ENCODE measurements around the gene GALNS. TPM values are rescaled to one million over a fixed set of nuclear protein-coding genes. Genes with fewer than 3 reads are reported as not detected.
"Not testable (repeated sequence)": the region's sequence is repeated elsewhere in the genome, so short reads cannot be mapped to it uniquely, and the experiment has no call there.

The GALNS gene
- total and polyA plus RNA-seq, 2 of the 8 experiments (the other 6 are each of a cell fraction or from before 2014, with no cell fraction given) = 8.9 to 17.8 TPM

GRCh38 chr16:88788749-88789148 is 68.0 kb downstream of the GALNS start:
- H2BK20ac ChIP-seq (ENCODE audit: low read length); H4K5ac ChIP-seq (ENCODE audit: insufficient read length, low read depth, low read length); H2BK12ac ChIP-seq (ENCODE audit: low read depth, low read length); H3K4ac ChIP-seq (replicated peaks; ENCODE audit: insufficient read length, low read depth, low read length); H3K36me3 ChIP-seq (ENCODE audit: control insufficient read depth in 2 of 4, insufficient read depth in 4 of 4, low read length in 3 of 4); H2AK5ac ChIP-seq (ENCODE audit: low read depth, low read length); H4K8ac ChIP-seq (ENCODE audit: extremely low read depth, insufficient read depth, low read length); H4K20me1 ChIP-seq (replicated peaks in 1 of 2; ENCODE audit: control insufficient read depth in 1 of 2, insufficient read depth in 2 of 2, low read length in 2 of 2); H3K23ac ChIP-seq (ENCODE audit: insufficient read length); H2BK5ac ChIP-seq (ENCODE audit: low read depth, low read length); H3K79me2 ChIP-seq (ENCODE audit: control insufficient read depth in 1 of 2, insufficient read depth in 2 of 2, low read length in 2 of 2); H3K18ac ChIP-seq (ENCODE audit: extremely low read depth, low read length); H4K91ac ChIP-seq (replicated peaks; ENCODE audit: insufficient read length, low read length); FAIRE-seq; H3K79me1 ChIP-seq (ENCODE audit: low read depth, low read length); H3K27me3 ChIP-seq (replicated peaks in 1 of 4; ENCODE audit: control insufficient read depth in 3 of 4, extremely low read depth in 1 of 4, insufficient read depth in 3 of 4, low read length in 3 of 4); H2BK120ac ChIP-seq (replicated peaks; ENCODE audit: low read depth, low read length); DNase-seq (ENCODE audit: low read depth in 1 of 2, low spot score in 2 of 2); H2BK15ac ChIP-seq (ENCODE audit: low read length); H3K56ac ChIP-seq (replicated peaks; ENCODE audit: insufficient read length, low read depth, low read length); H3K14ac ChIP-seq (ENCODE audit: insufficient read length); H2AFZ ChIP-seq (ENCODE audit: low read length); H3K27ac ChIP-seq (ENCODE audit: low read depth, low read length); H3K9ac ChIP-seq (replicated peaks in 1 of 4; ENCODE audit: extremely low read depth in 1 of 4, low read depth in 3 of 4, low read length in 3 of 4); H3K23me2 ChIP-seq (ENCODE audit: low read depth, low read length); H3K4me2 ChIP-seq (ENCODE audit: insufficient read depth in 1 of 2, low read depth in 2 of 2, low read length in 2 of 2); H3K9me3 ChIP-seq (ENCODE audit: insufficient read depth in 2 of 2, low read depth in 1 of 2, low read length in 1 of 2); H3K4me3 ChIP-seq (ENCODE audit: extremely low read depth in 1 of 4, insufficient read depth in 2 of 4, low read depth in 3 of 4, low read length in 4 of 4): not testable (repeated sequence)
- POLR2A ChIA-PET (ENCODE audit: partially characterized antibody) = interaction anchor here (1.1 kb wide), 1 partner anchor 27 kb away, joined by 3 read pairs; no protein-coding TSS in a partner anchor
- 86% methylated on average over 8 of the region's 8 CpGs; no CpG with 5 or more reads in 1 of the 2 experiments for WGBS, 2 experiments (ENCODE audit: extremely low coverage in 1 of 2, insufficient coverage in 1 of 2, insufficient read length in 1 of 2, insufficient replicate concordance in 2 of 2, low coverage in 1 of 2, low lambda C conversion rate in 2 of 2, missing lambda C conversion rate in 1 of 2)
- CTCF ChIA-PET (ENCODE audit: partially characterized antibody) = interaction anchor here (0.6 to 3.0 kb wide), 4 partner anchors 11 to 310 kb away, joined by 3 to 9 read pairs (median 5); no protein-coding TSS in a partner anchor
- H3K4me1 ChIP-seq (replicated peaks in 1 of 4; ENCODE audit: control insufficient read depth in 3 of 4, insufficient read depth in 4 of 4, low read length in 3 of 4) = peaks cover 0 to 28% (median 18%) of the 10 kb centered on the region in 4 experiments; a peak in 6 of 7 replicates
